ENCODE measurements around the gene CRACR2A. TPM values are rescaled to one million over a fixed set of nuclear protein-coding genes. Genes with fewer than 3 reads are reported as not detected.
A peak's percentile ranks its signal among the peaks of the same experiment; 100 is the strongest.

Gene CRACR2A
- total and polyA plus RNA-seq, 9 of the 15 experiments (the other 6 are each of a cell fraction or from before 2014, with no cell fraction given): 2.1 to 15.1 (median 10.4) TPM

- TF ChIP-seq POLR2AphosphoS5 (IDR thresholded peaks at IDR 0.05; ENCODE audit: control insufficient read depth, insufficient read depth, low read depth, low read length): peak; percentile 41; the same call in 1 of the 2 replicates
- TF ChIP-seq SETDB1 (IDR thresholded peaks at IDR 0.05; ENCODE audit: low read length): no peak
- 0 out of 2 replicates have a peak, but pooled peaks have one; percentile 6 for TF ChIP-seq ZNF740 (CRISPR knock-in tag; IDR thresholded peaks at IDR 0.05)
- TF ChIP-seq ZNF740 (tag; IDR thresholded peaks at IDR 0.05): no peak
- peak; percentile 32 for TF ChIP-seq CCNT2 (IDR thresholded peaks at IDR 0.05; ENCODE audit: borderline replicate concordance, extremely low read depth, insufficient read length, low read depth, low read length)
- TF ChIP-seq RCOR1 (IDR thresholded peaks at IDR 0.05; ENCODE audit: borderline replicate concordance in 1 of 2, low read depth in 2 of 2, low read length in 2 of 2): peak in 1 of 2 experiments; percentile 29; a peak in 1 of 4 replicates
- TF ChIP-seq SRSF1 (IDR thresholded peaks at IDR 0.05; ENCODE audit: low read depth, low read length): no peak
- TF ChIP-seq ZBTB7A (IDR thresholded peaks at IDR 0.05; ENCODE audit: borderline replicate concordance, control insufficient read depth, low read depth, low read length): peak; percentile 97
- TF ChIP-seq VEZF1 (CRISPR knock-in tag; IDR thresholded peaks at IDR 0.05): peak; percentile 63; the same call in 1 of the 2 replicates
- peak; percentile 63 for TF ChIP-seq POLR2A (conservative IDR thresholded peaks at IDR 0.05)
- TF ChIP-seq SIN3A (IDR thresholded peaks at IDR 0.05; ENCODE audit: borderline replicate concordance in 2 of 2, control insufficient read depth in 1 of 2, low read depth in 2 of 2, low read length in 2 of 2): peak in 1 of 2 experiments; percentile 58; a peak in 2 of 4 replicates
- peak; percentile 65 for TF ChIP-seq RBM25 (IDR thresholded peaks at IDR 0.05; ENCODE audit: low read depth, low read length, severe bottlenecking)
These were observed at the start of gene CRACR2A (continued) for GRCh38 chr12:3752741-3753486.

Data from K562 (cell line).